ENCODE data around the gene MSLN.

Gene MSLN

GRCh38 chr16:778447-778846 is 17.9 kb downstream of the MSLN start:
- no peak for DNase-seq

GRCh38 chr16:778909-779527 is 18.5 kb downstream of the MSLN start:
- DNase-seq, result no peak

DNA sequence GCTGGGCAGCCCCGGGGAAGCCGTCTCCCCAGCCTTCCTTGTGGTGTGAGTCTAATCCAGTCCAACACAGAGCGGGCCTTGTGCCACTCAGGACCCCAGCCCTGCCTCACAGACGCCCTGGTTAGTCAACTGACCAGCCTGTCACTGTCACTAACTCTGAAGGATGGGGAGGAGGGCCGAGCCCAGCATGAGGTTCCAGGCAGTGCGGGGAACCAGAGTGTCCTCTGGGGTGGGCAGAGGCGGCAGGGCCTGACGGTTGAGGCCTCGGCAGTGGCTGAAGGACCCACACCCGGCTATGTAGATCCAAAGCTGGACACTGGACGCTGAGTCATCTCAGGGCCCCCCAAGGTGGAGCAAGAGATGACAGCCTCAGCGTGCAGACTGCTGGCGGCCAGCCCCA is 19.0 kb downstream of the MSLN start:
- no peak for DNase-seq

GRCh38 chr16:780296-780695 is 19.8 kb downstream of the MSLN start:
- no peak for DNase-seq

- DNase-seq, result no peak
Observed at GRCh38 chr16:781346-782010, 20.9 kb downstream of the MSLN start.

GRCh38 chr16:782258-782657 is 21.7 kb downstream of the MSLN start:
- DNase-seq, result no peak

DNA sequence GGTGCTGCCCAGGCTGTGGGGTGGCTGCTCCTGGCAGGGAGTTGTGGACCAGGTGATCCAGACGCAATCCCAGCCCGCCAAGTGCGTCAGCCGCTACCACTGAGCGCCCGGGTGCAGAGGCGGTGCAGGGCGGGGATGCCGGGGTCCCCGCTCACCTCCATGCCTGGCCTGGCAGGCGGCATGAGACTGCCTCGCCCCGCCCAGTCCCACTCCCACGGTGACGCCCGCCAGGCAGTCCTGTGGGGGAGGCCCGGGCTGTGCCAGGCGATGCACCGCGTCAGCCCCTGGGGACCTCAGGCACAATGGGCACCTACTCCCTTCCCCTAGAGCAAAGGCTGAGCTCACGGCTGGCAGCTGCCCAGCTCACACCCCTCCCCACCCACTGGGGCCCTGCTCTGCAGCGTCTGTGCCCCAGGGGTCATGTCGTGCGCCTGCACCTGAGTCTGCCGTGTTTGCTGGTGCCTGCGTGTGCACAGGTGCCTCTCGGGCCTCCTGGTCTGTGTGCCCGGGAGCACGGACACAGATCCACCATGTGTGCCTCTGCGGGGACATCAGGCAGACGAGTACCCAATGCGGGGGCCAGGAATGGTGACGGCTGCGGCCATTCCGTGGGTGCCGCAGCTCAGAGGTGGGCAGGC is 22.4 kb downstream of the MSLN start:
- DNase-seq, result peak; percentile 47

DNA sequence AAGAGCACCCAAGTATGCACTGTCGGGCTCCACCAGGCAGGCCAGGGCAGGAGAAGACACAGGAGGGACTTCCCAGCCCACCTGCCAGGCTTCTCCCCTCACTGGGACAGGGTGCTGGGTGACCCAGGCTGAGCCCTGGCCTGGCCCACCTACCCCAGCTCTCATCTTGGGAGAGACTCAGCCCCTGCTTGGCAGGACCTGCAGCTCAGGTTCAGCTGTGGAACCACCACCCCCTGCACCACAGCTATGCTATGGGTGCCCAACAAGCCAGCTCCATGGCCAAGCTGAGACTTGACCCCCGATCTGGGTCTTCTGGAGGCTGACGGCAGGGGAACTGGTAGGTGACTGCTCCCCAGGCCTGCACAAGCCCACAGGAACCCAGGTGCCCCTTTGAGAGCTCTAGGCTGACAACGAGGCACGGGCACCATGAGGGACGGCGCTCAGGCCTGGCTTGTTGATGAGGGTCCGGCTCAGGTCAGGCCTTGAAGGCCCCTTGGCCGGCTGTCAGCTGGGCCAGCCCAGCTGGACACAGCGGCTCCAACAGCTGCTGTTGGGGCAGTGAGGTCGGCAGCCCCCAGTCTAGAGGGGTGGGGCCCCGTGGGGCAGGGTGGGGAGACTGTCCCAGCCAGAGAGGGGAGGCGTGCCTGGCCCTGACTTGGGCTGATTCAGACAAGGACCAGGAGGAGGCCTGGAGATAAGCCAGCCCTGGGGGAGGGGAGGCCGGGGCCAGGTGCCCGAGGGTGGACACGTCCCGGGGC is 23.0 kb downstream of the MSLN start:
- DNase-seq, result no peak

DNA sequence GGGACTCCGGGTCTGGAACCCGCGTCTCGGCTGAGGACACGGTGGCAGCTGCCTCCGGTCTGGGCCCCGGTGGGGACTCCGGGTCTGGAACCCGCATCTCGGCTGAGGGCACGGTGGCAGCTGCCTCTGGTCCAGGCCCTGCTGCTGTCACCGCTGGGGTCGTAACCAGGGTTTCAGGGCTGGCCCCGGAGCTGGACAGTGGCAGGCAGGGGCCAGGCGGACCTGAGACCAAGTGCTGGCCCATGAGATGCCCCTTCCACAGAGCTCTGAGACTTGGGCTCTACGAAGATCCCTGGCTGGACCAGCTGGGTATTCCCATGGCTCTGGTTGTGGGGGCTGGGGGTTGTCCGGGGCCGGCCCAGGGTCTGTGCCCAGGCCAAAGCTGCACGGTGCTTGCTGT is 23.9 kb downstream of the MSLN start:
- DNase-seq, result no peak

DNA sequence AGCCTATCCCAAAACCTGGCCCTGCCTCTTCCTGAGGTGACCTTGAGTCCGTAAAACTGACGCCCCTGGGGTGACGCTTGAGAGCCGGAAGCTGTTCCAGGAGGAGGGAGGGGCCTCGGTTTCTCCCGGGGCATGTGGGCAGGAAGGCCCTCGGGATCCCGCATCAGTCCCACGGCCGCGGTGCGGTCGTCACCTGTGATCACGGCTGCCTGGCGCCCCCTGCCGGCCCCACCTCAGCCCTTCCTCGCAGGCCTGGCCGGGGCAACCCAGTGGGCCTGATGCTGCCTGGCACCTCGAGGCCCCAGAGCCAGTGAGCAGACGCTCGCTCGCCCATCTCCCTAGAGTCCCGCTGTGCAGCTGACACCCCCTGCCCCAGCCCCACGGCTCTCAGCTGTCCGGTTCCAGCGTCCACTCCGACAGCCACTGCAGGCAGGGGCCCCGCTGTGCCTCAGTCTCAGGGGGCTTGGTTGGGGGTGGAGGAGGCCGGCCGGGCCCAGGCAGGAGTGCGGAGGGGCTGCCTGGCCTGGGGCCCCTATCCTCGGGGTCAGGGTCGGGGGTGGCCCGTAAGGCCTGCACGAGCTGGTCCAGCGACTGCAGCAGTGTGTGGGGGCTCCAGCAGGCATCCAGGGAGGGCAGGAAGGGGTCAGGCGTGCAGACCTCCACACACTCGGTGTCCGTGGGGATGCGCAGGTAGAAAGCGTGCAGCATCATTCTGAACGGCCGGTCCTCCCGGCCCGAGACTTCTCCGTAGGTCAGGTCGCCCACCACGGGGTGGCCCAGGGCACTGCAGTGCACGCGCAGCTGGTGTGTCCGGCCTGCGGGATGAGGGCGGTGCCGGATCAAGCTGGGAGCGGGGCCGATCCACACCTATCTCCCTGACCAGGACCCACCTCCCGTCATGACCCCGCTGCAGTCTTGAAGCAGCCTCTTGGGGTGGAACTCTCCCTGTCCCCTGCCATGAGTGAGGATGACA is 25.3 kb downstream of the MSLN start:
- DNase-seq, result no peak

DNA sequence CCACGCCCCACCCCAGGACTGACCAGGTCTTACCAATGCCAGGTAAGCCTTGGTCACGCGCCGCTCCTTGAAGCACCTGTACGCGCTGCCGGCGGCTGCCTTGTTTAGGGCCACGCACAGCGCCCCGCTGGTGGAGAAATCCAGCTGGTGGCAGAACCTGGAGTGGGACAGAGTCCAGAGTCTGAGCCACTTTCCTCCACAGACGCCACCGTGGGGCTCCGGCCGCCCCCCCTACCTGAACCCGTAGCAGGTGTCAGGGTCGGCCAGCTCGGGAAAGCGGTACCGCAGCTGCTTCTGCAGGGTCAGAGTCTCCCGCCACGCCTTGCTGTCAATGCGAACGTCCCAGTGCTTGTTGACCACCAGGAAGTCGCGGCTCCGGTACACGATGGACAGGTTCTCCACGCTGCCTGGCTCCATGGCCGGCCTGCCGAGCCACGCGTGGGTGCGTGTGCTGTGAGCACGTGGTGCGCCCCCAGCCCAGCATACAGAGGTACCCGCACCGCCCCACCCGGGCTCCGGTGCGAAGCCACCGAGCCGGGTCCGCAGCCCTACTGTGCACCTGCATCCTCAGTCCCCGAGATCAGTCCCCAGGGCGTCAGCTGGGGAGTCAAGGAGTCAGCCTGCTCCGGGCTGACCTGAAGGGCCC is 26.9 kb downstream of the MSLN start:
- DNase-seq, result no peak

GRCh38 chr16:787978-788398 is 27.5 kb downstream of the MSLN start, which contains the start of gene RPUSD1:
RPUSD1 (minus strand) TSS chr16:788381; CDS start chr16:787737, 644 bp downstream.
- DNase-seq, result no peak

DNA sequence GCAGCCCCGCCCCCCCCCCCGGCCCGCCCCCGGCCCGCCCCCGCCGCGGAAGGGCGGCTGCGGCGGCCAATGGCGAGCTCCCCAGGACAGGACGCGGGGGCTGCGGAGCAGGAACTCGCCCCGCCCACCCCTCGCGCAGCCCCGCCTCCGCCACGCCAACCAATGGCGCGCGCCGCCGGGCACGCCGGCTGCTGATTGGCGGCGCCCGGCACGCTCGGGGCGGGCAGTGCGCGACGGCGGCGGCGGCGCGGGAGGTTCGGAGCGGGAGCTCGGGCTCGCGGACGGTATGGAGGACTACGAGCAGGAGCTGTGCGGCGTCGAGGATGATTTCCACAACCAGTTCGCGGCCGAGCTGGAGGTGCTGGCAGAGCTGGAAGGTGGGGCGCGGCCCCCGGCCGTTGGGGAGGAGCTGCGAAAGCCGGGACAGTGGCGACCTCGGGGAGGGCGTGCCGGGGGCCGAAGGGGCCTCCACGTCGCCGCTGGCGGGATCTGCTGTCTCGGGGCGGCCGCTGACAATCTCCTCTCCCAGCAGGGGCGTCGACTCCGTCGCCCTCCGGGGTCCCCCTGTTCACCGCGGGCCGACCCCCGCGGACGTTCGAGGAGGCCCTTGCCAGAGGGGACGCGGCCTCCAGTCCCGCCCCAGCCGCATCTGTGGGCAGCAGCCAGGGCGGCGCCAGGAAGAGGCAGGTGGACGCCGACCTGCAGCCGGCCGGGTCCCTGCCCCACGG is 28.0 kb downstream of the MSLN start, which contains the start of gene CHTF18:
TSS of gene CHTF18 (plus strand) at position 222 of the 728 bp plus-strand sequence. CDS start at position 287, 65 bp downstream.
- DNase-seq, result peak; percentile 37

GRCh38 chr16:789191-789850 is 28.8 kb downstream of the MSLN start:
- DNase-seq, result no peak

GRCh38 chr16:790086-790485 is 29.6 kb downstream of the MSLN start:
- no peak for DNase-seq

DNA sequence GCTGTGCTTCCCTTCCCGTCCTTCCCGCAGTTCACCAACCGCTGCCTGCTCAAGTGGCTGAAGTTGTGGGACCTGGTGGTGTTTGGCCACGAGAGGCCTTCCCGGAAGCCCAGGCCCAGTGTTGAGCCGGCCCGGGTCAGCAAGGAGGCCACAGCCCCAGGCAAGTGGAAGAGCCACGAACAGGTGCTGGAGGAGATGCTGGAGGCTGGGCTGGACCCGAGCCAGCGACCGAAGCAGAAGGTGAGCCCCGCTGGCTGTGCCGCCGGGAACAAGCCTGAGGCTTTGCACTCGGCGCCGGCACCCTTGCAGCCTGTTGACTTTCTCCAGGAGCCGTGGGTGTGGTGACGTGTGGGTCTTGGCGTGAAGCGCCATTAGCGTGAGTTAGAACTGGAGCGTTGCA is 30.6 kb downstream of the MSLN start:
- DNase-seq, result no peak

DNA sequence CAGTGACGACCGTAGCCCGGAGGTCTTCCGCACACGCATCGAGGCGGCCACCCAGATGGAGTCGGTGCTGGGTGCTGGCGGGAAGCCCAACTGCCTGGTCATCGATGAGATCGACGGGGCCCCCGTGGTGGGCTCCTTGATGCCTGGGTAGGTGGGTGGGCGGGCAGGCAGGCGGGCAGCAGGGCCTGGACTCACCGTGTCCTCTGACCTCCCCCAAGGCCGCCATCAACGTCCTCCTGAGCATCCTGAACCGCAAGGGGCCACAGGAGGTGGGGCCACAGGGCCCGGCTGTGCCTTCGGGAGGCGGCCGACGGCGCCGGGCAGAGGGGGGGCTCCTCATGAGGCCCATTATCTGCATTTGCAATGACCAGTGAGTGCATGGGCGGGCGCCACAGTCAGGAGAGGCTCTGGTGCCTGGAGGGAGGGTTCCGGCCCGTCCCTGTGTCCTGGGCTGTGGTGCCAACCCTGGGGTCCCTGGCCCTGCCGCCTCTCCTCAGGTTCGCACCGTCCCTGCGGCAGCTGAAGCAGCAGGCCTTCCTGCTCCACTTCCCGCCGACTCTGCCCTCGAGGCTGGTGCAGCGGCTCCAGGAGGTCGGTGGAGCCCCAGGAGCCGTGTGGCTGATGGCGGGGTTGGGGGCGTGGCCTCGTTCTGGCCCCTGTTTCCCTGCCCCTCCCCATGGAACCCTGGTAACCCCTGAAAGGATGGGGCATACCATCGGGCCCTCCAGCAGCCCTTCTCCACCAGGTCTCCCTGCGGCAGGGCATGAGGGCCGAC is 31.9 kb downstream of the MSLN start:
- no peak for DNase-seq

DNA sequence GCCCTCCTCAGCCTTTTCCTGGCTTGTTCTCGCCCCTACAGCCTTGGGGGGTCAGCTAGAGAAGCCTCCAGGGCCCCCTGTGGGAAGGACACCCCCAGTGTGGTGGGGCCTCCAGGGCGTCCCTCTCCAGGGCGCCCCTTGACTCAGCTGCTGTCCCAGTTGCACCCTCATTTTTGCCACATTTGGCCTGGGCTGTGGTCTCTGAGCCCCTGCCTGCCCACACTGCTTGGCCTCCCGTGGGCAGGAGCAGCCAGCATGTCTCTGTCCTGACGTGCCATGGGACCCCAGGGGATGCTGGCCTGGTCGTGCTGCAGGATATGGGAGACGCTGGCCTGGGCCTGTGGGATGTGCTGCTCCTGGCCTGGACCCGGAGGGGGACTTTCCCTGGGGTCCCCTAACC is 32.9 kb downstream of the MSLN start:
- DNase-seq, result no peak

- no peak for DNase-seq
Observed at GRCh38 chr16:794091-794822, 33.7 kb downstream of the MSLN start.
